Stimulated activated CD4-positive, alpha-beta T cell treated with anti-CD3 and anti-CD28 coated beads, Interleukin-1b, Interleukin-23, amount 100 ng/mL, for 48 hours (primary cell): Measurements from ENCODE around the gene SERGEF.
"Not testable (repeated sequence)": the region's sequence is repeated elsewhere in the genome, so short reads cannot be mapped to it uniquely, and the experiment has no call there.

ENCODE experiments used
- DNase-seq: peaks from one replicate; pipeline ENCODE4 v3.0.0-alpha.2; 2020

SERGEF gene

DNA sequence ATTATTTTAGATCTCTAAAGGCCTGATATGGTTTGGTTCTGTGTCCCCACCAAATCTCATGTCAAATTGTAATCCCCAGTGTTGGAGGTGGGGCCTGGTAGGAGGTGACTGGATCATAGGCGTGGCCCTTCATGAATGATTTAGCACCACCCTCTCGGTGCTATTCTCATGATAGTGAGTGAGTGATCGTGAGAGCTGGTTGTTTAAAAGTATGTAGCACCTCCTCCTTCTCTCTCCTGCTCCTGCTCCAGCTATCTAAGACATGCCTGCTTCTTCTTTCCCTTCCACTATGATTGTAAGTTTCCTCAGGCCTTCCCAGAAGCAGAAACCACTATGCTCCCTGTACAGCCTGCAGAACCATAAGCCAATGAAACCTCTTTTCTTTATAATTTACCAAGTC is 114.1 kb downstream of the SERGEF start:
- no peak for DNase-seq

DNA sequence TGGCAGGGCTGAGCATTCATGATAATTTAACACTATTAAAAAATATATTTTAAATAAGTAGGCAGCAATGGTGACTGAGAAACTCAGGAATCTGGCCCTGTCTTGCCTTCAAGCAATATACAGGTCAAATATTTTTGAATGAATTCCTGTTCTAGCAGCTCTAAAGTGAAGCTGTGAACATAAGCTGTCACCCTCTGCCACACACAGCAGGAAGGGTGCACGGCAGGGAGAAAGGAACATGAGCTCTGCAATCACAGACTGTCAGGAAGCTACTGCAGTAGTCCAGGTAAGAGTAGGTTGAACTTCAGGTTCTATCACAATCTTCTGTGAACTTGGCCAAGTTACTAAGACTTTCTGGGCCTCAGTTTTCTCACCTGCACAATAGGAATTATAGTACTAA is 114.8 kb downstream of the SERGEF start:
- no peak for DNase-seq

DNA sequence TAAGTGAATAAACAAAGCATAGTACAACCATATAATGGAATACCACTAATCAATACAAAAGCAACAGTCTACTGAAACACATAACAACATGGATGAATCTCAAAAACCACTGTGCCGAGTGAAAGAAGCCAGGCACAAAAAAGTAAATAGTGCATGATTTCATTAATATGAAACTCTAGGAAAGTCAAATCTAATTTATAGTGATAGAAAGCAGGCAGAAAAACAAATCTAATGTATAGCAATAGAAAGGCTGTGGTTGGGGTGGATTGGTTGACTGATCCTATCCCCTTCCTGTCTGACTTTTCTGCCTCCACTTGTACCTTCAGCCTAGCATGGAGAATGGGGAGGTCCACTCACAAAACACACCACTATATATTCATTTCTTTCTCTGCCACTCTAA is 115.4 kb downstream of the SERGEF start:
- DNase-seq, result no peak

DNA sequence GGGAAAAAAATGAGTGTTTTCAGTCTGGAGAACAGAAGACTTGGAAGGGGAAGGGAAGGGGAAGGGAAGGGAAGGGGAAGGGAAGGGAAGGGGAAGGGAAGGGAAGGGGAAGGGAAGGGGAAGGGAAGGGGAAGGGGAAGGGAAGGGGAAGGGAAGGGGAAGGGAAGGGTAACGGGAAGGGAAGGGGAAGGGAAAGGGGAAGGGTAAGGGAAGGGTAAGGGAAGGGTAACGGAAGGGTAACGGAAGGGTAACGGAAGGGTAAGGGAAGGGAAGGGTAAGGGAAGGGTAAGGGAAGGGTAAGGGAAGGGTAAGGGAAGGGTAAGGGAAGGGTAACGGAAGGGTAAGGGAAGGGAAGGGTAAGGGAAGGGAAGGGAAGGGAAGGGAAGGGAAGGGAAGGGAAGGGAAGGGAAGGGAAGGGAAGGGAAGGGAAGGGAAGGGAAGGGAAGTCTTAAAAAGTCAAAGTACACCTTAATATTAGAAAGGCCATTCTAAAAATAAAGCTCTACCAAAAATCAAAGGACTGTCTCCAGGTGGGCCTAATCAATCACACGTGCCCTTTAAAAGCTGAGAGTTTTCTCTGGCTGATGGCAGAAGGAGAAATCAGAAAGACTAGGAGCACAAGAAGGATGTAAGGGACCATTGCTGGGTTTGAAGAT is 116.2 kb downstream of the SERGEF start:
- DNase-seq, result not testable (repeated sequence)

DNA sequence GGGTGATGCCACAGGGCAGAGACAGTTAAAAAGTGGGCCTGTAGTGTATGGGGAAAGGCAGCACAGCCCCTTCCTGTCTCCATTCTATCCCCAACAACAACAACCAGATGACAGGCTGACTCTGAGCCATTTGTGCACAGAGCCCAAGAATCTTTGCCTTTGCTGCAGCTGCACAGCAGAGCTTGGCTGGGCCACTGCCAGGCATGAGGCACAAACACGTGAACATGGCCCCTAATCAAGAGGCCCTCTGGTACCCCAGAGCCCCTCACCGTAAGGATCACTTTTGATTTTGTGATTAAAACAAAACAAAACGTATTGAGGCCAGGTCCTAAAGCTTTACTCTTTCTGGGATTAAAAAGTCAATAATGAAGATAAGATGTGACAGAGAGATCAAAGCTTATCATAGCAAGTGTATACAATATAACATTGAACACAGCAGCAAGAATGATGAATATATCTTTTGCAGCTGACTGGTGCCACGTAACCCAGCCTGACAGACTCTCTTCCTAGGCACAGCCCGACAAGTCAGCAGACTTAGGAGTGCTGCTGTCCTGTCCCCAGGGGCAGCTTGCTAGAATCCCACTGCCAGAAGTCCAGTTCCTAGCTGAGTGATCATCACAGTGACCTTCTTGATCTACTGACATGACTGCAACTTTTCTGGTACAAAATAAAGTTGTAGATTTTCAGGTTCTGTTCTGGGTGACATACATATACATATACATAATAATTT is 117.8 kb downstream of the SERGEF start:
- DNase-seq, result no peak

DNA sequence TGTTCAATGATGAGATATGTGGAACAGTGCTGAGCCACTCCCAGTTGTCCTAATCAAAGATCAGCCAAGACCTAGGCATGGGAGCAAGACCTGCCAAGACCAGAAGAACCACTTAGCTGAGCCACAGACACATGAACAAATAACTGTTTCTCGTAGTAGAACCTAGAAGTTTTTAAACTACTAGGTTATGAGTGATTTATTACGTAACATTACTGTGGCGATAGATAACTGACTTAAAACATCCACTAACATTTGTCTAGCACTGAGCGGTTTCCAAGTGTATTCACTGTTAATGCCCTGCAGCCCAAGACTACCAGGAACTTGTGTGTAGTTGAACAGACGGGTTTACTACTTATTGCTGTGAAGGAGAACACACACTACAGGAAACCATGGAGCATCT is 120.4 kb downstream of the SERGEF start:
- DNase-seq, result no peak

DNA sequence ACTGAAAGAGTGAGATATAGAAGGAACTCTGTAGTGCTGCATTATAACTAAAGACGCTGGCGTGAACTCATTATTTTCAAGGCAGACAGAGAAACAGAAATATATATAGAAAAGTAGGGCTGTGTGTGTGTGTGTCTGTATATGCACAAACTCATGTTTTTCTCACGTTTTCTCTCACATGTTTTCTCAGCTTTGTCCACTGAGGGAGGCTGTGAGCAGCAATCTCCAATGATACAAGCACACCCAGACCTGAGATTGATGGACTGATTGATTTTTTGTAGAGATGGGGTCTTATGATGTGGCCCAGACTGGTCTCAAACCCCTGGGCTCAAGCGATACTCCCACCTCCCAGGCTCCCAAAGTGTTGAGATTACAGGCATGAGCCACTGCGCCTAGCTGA is 122.5 kb downstream of the SERGEF start:
- DNase-seq, result no peak

DNA sequence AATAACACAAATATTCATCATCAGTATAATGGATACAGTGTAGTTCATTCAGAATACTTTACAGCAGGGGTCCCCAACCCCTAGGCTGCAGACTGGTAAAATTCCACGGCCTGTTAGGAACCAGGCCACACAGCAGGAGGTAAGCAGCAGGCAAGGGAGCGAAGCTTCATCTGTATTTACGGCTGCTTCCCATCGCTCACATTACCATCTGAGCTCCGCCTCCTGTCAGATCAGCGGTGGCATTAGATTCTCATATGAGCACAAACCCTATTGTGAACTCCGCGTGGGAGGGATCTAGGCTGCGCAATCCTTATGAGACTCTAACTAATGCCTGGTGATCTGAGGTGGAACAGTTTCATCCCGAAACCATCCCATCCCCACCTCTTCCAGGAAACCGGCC is 125.1 kb downstream of the SERGEF start:
- no peak for DNase-seq

DNA sequence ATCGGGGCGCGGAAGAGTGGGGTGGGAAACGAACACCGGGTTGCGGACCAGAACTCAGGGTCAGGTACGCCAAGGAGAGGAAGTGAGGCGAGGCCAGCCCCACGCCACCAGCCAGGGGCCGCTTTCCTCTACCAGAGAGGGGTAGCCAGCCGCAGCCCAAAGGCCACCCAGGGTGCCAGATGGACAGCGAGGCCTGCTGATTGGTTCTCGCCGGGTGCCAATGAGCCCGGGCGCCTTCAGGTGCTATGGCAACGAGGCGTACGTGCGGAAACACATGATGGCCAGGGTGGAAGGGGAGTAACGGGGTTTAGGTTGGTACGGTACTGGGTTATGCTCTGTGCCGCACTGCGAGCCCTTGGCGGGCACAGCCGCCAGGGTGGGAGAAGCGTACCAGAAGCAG is 128.9 kb downstream of the SERGEF start:
- no peak for DNase-seq

DNA sequence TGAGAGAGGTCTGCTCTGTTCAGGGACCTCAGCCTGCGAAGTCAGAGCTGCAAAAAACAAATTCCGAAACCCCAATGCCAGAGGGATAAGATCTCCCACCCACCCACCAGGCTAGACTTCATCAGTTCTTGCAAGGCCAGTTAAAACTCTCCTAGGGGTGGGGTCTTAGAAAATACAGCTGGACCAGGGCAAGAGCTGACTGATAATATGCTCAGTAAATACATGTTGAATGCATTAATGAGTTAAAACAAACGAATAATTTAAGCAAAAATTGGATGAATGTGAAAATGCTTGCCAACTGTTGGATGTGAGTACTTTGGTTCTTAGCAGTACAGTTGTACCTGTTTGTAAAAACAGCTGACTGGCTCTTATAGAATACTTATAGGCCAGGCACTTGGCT is 129.8 kb downstream of the SERGEF start:
- DNase-seq, result no peak

DNA sequence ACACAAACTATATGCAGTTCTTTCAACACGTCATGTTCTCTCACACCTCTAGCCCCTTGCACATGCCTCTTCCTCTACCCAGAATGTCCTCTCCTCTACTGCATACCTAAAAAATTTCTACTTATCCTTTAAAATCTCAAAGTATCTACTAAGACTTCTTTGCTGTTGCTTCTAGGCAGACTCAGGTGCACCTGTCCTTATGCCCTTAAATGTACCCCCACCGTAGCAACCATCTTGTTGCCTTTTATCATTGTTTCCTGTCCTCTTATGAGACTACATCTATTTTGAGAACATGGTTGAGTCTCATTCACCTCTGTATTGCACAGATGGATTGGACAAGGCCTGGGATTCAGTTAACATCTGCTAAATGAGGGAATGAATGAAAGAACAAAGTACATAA is 134.1 kb downstream of the SERGEF start:
- DNase-seq, result no peak

DNA sequence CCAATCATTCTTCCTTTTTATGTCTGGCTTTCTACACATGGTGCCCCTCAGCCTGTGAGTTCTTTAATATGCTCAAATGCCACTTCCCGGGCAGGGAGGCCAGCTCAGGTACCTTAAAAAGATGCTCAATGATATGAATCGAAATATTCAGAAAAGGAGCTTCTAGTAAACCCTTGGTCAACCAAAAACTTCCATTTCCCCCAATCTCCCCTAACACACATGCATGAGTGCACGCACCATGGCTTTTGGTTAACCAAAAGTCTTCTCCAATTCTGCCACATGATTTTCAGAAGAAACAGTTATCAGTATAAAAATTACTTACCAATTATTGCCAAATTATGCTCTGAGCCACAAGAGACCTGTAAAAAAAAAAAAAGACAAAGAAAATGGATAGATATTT is 135.0 kb downstream of the SERGEF start:
- DNase-seq, result no peak

DNA sequence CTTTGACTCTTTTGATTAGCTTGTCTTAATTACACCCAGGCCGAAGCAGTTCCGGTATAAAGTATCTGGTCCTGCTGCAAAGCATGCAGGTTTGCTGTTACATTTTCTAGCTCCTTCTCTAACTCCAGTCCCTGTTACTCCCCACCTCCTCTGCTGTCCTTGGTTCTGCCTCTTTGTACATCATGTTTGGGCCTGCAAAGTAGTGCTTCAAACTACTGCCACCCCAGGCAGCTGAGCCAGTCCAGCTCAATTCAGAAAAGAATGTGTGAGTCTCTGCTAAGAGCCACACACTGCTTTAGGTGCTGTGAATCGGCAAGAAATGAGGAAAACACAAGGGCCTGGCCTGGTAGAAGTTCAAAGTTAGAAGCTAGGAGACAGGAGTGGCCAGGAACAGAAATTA is 136.0 kb downstream of the SERGEF start:
- no peak for DNase-seq

DNA sequence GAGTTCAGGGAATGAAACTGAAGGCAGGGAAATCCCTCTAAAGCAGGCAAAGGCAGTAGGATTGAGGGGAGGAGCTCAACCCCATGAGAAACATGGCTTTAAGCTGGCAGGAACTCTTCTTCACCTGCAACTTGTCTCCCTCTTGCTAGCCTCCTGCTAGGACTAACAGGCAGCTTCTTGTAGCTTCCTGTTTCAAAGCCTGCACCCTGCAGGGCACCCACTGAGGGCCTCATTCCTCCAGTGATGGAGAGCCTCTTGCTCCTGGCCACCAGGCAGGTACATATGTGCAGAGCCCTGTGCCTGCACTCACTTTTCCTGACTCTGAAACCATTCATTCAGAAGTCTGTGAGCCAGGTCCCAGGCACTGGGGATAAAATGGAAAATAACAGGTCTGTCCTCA is 137.0 kb downstream of the SERGEF start:
- DNase-seq, result no peak

DNA sequence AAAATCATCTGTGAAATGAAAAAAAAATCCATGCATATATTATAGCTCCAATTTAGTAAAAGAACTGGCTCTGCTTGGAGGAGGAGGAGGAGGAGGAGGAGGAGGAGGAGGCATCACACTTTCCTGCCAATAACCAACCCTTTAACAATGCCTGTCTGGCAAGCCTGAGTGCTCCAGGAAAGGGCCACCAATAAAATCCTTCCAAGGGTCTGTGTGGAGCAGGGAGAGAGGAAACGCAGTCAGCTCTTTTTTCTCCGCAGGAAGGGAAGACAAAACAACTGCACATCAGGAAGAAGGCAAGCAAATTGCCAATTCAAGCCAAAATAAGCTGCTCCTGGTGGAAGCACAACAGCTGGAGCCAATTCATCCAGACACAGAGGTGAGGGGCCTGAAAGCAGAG is 139.3 kb downstream of the SERGEF start:
- no peak for DNase-seq

DNA sequence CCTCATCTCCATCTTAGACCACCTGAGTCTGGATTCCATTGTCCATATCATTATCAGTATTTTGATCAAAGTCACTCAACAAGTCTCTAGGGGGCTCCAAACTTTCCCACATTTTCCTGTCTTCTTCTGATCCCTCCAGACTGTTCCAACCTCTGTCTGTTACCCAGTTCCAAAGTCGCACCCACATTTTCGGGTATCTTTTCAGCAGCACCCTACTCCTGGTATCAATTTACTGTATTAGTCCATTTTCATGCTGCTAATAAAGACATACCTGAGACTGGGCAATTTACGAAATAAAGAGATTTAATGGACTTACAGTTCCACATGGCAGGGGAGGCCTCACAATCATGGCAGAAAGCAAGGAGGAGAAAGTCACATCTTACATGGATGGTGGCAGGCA is 144.4 kb downstream of the SERGEF start:
- not testable (repeated sequence) for DNase-seq

DNA sequence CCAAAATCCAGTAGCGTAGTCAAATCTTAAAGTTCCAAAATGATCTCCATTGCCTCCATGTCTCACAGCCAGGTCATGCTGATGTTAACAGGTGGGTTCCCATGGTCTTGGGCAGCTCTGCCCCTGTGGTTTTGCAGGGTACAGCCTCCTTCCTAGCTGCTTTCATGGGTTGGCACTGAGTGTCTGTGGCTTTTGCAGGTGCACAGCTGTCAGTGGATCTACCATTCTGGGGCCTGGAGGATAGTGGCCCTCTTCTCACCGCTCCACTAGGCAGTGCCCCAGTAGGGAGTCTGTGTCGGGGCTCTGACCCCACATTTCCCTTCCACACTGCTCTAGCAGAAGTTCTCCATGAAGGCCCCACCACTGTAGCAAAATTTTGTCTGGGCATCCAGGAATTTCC is 145.5 kb downstream of the SERGEF start:
- DNase-seq, result no peak

DNA sequence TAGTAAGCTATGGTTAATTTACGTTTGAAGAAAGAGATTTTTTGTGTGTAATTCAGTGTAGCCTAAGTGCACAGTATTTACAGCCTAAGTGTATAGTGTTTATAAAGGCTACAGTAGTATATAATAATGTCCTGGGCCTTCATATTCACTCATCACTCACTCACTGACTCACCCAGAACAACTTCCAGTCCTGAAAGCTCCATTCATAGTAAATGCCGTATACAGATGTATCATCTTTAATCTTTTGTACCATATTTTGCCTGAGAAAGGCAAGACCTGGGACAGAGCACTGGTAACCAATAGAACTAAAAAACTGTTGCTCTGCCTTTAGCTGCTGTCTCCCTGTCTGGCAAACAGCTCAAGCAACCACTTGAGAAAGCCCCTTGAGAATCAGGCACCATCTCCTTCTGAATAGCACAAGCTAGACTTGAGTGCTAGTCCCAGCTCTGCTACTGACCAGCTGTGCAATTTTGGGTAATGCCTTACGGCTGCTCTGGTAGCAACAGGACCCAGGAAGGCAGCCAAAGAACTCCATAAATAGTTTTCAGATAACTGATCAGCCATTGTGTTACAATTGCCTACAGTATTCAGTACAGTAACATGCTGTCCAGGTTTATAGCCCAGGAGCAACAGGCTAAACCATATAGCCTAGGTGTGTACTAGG is 146.9 kb downstream of the SERGEF start:
- no peak for DNase-seq

DNA sequence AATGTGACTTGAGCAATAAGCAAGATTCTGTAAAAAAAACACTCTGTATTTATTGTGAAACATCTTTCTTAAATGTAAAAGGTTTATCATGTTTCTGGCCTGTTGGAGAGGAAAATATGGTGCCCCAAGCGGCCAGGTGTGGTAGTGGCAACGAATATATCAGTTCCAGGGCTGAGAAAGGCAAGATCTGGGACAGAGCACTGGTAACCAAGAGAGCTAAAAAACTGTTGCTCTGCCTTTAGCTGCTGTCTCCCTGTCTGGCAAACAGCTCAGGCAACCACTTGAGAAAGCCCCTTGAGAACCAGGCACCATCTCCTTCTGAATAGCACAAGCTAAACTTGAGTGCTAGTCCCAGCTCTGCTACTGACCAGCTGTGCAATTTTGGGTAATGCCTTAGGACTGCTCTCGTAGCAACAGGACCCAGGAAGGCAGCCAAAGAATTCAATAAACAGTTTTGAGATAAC is 148.3 kb downstream of the SERGEF start:
- DNase-seq, result no peak

DNA sequence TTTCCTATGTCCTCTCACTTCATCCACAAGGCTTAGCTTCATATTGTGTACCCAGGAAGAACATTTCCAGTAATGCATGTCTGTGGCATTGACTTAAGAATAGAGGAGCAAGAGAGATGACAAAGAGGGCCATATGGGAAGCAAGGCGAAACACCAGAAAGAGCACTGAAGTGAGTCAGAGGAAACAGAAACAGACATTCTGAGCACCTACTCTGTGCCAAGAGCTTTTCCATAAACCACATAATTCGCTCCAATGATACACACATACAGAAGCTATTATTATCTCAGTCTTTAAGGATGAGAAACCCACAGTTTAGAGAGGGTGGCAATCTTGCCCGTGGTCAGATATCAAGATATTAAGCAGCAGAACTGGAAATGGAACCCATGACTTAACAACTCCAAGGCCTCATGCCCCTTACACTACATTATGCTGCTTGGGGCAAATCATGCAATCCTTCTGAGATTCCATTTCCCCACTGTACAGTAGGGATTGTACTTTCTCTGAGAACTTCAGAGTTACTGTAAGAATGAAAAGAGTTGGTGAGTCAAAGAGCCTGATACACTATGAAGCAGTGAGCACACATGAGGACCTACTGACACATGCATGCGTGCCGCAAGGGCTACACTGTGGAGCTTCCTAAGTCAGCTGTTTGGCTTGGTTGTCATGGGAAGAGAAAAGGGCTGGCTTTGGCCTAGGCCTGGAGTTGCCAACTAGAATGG is 151.7 kb downstream of the SERGEF start:
- DNase-seq, result no peak

DNA sequence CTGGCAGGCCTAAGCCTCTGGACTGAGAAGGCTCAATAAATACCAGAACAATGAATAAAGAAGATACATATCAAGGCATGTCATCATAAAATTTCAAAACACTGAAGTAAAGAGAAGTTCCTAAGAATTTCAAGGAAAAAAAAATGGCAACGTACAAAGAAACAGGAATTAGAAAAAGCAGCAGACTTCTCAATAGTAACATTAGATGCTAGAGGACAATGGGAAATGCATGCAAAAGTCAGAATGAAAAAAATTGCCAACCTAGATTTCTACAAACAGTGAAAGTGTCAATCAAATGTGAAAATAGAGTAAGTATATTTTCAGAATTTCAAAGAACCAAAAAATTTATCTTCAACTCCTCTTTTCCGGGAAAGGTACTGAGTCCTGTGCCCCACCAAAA is 153.3 kb downstream of the SERGEF start:
- DNase-seq, result no peak

DNA sequence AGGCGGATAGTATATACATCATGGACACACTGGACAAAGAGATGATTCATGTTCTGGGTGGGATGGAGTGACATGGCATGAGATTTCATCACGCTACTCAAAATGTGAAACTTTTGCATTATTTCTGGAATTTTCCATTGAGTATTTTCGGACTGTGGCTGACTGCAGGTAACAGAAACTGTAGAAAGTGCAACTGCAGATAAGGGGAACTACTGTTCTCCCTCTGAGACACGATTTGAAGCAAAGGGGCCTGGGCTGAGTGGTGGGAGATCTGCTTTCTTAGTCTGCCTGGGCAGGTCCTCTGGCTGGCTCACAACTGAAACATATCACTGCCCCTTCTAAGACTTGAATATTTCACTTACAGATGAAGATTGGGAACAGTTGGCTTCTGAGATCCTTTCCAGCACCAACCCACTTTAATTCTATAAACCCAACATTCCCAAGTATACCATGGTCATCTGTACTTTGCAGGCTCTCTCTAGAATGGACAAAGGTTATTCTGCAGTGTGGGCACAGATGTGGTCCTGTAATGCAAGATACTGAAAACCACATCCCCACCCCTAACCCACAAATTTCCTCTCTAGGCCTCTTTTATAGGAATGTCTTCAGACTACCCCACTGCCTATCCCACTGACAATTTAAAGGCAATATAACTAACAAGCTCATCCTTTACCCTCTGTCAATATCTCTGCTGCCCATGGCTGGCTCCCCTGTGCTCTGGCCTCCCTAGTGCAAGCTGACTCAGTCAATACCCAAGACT is 157.1 kb downstream of the SERGEF start:
- DNase-seq, result no peak

DNA sequence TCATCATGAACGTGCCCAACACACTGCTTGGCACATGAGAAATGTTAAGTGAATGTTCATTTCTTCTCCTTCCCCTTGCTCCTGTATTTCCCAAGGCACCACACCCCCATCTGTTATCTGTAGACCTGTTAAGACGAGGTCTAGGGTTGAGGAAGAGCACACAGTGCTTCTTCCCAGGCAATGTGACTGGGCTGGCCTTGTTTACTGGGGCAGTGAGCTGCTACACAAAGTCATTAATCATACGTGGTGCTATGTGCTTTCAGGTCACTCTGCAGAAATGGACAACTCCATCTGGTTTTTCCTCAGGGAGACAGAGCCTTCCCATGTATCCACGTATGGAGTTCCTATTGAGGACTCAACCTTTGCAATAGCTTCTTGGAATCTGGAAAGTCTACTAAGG is 159.6 kb downstream of the SERGEF start:
- no peak for DNase-seq
